ENCODE data around the gene AAGAB. TPM values are rescaled to one million over a fixed set of nuclear protein-coding genes. Genes with fewer than 3 reads are reported as not detected.

AAGAB gene
- total RNA-seq, 1 donor from 2014 or later: 50.9 TPM

DNA sequence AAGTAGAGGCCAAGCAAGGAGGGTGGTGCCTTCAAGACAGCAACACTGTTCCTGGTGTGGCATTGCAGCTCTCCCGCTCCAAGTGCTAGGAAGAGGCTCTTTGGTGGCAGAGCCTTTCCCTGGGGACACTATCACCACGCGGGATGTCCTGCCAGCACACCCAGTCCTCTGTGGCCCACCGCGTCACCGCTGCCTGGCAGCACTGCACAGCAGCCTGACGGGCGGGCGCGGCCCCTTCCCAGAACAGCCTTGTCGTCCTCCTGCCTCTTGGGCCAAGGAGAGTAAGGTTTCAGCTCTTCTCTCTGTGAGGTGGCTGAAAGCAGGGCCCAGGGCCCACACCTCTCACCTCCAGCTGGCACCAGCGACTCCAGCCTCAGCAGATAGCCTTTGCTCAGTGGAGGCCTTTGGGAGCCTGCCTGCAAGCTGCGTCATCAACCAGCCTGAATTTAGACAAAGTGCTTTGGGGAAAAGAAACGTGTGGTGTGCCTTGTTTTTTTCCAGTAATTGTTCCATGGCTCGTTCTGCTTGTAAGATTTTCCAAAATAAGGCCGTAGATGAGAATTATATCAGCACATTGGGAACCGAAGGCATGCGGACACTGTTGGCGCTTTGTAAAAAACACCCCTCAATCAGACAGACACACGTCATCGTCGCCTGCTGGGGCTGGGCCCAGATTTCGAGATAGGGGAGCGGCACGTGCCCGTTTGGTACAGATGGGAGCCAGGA lies 65.0 kb downstream of the AAGAB start:
- peaks cover 48% of the 10 kb centered on the region for H3K36me3 Mint-ChIP-seq
- H3K27ac Mint-ChIP-seq: no peak overlapping the region
- peaks cover 21% of the 10 kb centered on the region for H3K4me1 Mint-ChIP-seq (ENCODE audit: unreplicated experiment)
- H3K27me3 Mint-ChIP-seq: no peaks in the 10 kb centered on the region
- H3K4me3 Mint-ChIP-seq: no peak overlapping the region
- TF ChIP-seq, protein P1, sequence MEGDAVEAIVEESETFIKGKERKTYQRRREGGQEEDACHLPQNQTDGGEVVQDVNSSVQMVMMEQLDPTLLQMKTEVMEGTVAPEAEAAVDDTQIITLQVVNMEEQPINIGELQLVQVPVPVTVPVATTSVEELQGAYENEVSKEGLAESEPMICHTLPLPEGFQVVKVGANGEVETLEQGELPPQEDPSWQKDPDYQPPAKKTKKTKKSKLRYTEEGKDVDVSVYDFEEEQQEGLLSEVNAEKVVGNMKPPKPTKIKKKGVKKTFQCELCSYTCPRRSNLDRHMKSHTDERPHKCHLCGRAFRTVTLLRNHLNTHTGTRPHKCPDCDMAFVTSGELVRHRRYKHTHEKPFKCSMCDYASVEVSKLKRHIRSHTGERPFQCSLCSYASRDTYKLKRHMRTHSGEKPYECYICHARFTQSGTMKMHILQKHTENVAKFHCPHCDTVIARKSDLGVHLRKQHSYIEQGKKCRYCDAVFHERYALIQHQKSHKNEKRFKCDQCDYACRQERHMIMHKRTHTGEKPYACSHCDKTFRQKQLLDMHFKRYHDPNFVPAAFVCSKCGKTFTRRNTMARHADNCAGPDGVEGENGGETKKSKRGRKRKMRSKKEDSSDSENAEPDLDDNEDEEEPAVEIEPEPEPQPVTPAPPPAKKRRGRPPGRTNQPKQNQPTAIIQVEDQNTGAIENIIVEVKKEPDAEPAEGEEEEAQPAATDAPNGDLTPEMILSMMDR (conservative IDR thresholded peaks at IDR 0.05): no peak
- H3K9me3 Mint-ChIP-seq: no peaks in the 10 kb centered on the region
- DNase-seq (ENCODE audit: extremely low spot score, unreplicated experiment): peak; percentile 64

DNA sequence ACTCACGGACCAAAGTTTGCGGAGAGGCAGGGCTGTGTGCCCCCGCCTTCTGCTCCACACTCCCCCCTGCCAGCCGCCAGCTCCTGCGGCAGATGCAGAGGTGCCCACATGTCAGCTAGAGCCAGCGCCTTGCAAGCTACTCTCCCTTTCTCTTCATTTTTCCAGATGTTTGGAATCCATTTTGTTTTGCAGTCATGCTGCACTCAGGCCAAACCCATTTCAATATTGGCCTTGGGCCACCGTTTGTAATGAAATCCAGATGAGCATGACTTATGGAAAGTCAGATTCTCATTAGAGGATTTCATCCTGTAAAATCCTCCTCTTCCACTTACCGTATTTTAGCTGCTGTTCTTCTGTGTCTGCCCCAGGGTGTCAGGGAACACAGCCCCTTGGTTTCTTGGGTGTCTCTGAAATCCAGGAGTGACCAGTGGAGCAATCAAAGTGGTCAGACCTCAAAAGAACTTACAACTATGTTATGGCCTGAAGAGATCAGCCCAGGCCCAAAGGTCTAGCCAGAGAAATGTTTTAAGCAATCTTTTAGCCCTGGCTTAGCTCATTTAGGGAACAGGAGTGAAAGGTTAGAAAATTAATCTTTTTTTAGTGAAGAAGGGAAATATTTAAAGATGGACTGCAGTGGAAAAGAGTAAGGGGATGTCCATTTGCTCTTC lies 65.8 kb downstream of the AAGAB start:
- no peak overlapping the region for H3K4me3 Mint-ChIP-seq
- H3K9me3 Mint-ChIP-seq: no peaks in the 10 kb centered on the region
- H3K36me3 Mint-ChIP-seq: peaks cover 46% of the 10 kb centered on the region
- peak overlapping the region; percentile 54 for H3K27ac Mint-ChIP-seq
- no peaks in the 10 kb centered on the region for H3K27me3 Mint-ChIP-seq
- peak; percentile 53 for DNase-seq (ENCODE audit: extremely low spot score, unreplicated experiment)
- H3K4me1 Mint-ChIP-seq (ENCODE audit: unreplicated experiment): peaks cover 18% of the 10 kb centered on the region
- TF ChIP-seq, protein P1 (conservative IDR thresholded peaks at IDR 0.05): no peak

DNA sequence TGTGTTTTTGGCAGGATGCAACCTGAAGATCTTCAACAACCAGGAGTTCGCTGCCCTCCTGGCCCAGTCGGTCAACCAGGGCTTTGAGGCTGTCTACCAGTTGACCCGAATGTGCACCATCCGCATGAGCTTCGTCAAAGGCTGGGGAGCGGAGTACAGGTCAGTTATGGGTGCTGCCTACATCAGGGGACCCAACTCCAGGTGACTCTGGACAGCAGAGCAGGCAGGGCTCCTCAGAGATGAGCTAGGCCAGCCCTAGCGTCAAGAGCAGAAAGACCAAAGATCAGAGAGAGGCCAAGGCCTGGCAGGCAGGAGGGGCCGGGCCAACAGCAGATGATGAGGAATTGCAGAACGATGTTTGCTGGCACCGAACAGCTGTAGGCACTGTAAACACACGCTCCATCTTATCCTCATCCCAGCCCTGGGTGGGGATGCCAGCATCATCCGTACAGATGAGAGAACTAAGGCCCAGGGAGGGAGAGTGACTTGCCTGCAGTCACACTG lies 67.1 kb downstream of the AAGAB start:
- peaks cover 17% of the 10 kb centered on the region for H3K4me1 Mint-ChIP-seq (ENCODE audit: unreplicated experiment)
- H3K27me3 Mint-ChIP-seq: no peaks in the 10 kb centered on the region
- peaks cover 44% of the 10 kb centered on the region for H3K36me3 Mint-ChIP-seq
- H3K4me3 Mint-ChIP-seq: no peak overlapping the region
- no peaks in the 10 kb centered on the region for H3K9me3 Mint-ChIP-seq
- TF ChIP-seq, protein P1 (conservative IDR thresholded peaks at IDR 0.05): no peak
- H3K27ac Mint-ChIP-seq: no peak overlapping the region
- peak; percentile 34 for DNase-seq (ENCODE audit: extremely low spot score, unreplicated experiment)

DNA sequence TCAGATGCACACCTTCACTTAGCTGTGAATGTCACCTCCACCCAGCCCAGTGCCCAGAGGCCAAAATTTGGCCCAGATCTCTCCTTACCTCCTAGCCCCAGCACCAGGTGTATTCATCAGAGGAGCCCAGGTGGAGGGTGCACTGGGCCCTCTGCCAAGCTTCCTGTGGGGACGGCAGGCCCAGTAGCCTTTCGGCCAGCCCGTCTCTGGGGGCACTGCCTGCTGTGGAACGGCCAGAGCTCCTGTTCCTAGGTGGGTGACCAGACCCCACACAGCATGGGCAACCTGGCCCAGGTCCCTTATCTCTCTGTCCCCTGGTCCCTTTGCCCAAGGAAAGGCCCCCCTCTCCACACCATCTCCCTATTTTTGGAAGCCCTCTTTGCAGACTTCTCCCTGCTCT lies 67.8 kb downstream of the AAGAB start:
- no peaks in the 10 kb centered on the region for H3K9me3 Mint-ChIP-seq

DNA sequence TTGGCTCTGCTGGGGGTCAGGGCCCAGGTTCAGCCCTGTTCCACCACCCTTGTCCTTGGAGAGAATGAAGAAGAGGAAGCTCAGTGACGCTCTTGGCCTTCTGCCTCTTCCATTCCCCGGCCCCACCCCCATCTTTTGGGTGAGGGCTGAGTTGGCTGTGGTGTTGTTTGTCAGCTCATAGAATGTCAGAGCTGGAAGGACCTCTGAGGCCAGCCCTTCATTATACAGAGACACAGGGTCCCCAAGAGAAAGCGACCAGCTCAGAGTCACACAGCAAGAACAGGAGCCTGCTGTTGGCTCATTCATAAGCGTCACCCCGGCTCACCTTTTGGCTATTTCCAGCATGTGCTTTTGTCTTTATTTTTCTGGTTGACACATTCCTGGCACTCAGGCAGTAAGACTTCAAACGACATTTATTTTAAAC lies 68.2 kb downstream of the AAGAB start:
- Mint-ChIP-seq H3K9me3 (no peaks in the 10 kb centered on the region), H3K27me3 (no peaks in the 10 kb centered on the region), H3K4me3 (no peak overlapping the region), H3K27ac (no peak overlapping the region), H3K36me3 (peaks cover 48% of the 10 kb centered on the region), H3K4me1 (ENCODE audit: unreplicated experiment) (peaks cover 17% of the 10 kb centered on the region)
- no peak for DNase-seq (ENCODE audit: extremely low spot score, unreplicated experiment)
- TF ChIP-seq, protein P1 (conservative IDR thresholded peaks at IDR 0.05): no peak

More for the DNA sequence above, 67.8 kb downstream of the AAGAB start:
- Mint-ChIP-seq H3K4me1 (ENCODE audit: unreplicated experiment) (peaks cover 17% of the 10 kb centered on the region), H3K27me3 (no peaks in the 10 kb centered on the region), H3K27ac (no peak overlapping the region), H3K36me3 (peaks cover 48% of the 10 kb centered on the region), H3K4me3 (no peak overlapping the region)
- peak; percentile 58 for DNase-seq (ENCODE audit: extremely low spot score, unreplicated experiment)
- TF ChIP-seq, protein P1 (conservative IDR thresholded peaks at IDR 0.05): no peak

Data from type B pancreatic cell (in vitro differentiated cells).